ENCODE measurements around the gene GPR39. TPM values are rescaled to one million over a fixed set of nuclear protein-coding genes. Genes with fewer than 3 reads are reported as not detected.

The GPR39 gene
- polyA plus RNA-seq, 4 donors: 3.8 to 12.6 (median 5.3) TPM

DNA sequence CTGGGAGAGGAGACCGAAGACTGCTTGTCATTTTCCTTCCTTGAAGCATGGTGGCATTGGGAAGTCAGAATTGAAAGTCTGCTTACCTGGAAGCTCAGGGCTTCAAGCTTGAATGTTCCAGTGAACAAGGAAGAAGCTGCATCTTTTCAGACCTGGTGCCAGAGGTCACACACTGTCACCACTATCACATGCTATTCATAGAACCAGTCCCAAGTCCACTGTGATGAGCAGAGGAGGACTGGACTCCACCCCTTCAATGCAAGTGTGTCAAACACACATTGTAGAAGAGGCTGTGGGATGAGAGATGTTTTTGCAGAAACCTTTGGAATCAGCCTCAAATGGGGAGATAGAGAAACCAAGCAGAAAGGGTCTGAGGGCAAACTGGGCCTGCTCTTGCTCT is 172.0 kb downstream of the GPR39 start:
- Histone ChIP-seq H3K4me1 (ENCODE audit: control insufficient read depth in 3 of 3, insufficient read depth in 2 of 3, low read depth in 1 of 3, low read length in 2 of 3) (peaks cover 0 to 18% (median 3%) of the 10 kb centered on the region in 3 donors), H3K9me3 (ENCODE audit: control insufficient read depth in 2 of 2, insufficient read depth in 1 of 2, low read depth in 1 of 2, low read length in 1 of 2) (no peaks in the 10 kb centered on the region), H3K27me3 (ENCODE audit: control insufficient read depth in 3 of 3, insufficient read depth in 3 of 3, low read length in 3 of 3) (no peaks in the 10 kb centered on the region), H3K27ac (ENCODE audit: low read depth in 1 of 3, low read length in 2 of 3) (peak overlapping the region in 2 of 3 donors; percentile 77 to 78), H3K4me3 (ENCODE audit: low read depth in 1 of 3, low read length in 3 of 3) (no peak overlapping the region), H3K36me3 (ENCODE audit: control insufficient read depth in 3 of 3, insufficient read depth in 2 of 3, low read depth in 1 of 3, low read length in 3 of 3) (no peaks in the 10 kb centered on the region)
- DNase-seq: peak; percentile 74 to 77
- no peak for FAIRE-seq
- WGBS, 3 donors: 67 to 80% (median 74%) methylated on average over 1 of the region's 1 CpG

GRCh38 chr2:132589111-132589830 is 172.7 kb downstream of the GPR39 start:
- WGBS, 3 donors: 69 to 82% (median 75%) methylated on average over 8 of the region's 8 CpGs
- H3K4me1 ChIP-seq (ENCODE audit: control insufficient read depth in 3 of 3, insufficient read depth in 2 of 3, low read depth in 1 of 3, low read length in 2 of 3): peaks cover 0 to 22% (median 3%) of the 10 kb centered on the region in 3 donors
- no peaks in the 10 kb centered on the region for H3K27me3 ChIP-seq (ENCODE audit: control insufficient read depth in 3 of 3, insufficient read depth in 3 of 3, low read length in 3 of 3)
- no peaks in the 10 kb centered on the region for H3K9me3 ChIP-seq (ENCODE audit: control insufficient read depth in 2 of 2, insufficient read depth in 1 of 2, low read depth in 1 of 2, low read length in 1 of 2)
- peak overlapping the region in 1 of 3 donors; percentile 78 for H3K27ac ChIP-seq (ENCODE audit: low read depth in 1 of 3, low read length in 2 of 3)
- no peaks in the 10 kb centered on the region for H3K36me3 ChIP-seq (ENCODE audit: control insufficient read depth in 3 of 3, insufficient read depth in 2 of 3, low read depth in 1 of 3, low read length in 3 of 3)
- no peak for DNase-seq
- H3K4me3 ChIP-seq (ENCODE audit: low read depth in 1 of 3, low read length in 3 of 3): no peak overlapping the region
- no peak for FAIRE-seq

- Histone ChIP-seq H3K27ac (ENCODE audit: low read depth in 1 of 3, low read length in 2 of 3) (no peak overlapping the region), H3K36me3 (ENCODE audit: control insufficient read depth in 3 of 3, insufficient read depth in 2 of 3, low read depth in 1 of 3, low read length in 3 of 3) (no peaks in the 10 kb centered on the region)
- FAIRE-seq: no peak
These were observed 173.4 kb downstream of the GPR39 start for GRCh38 chr2:132589966-132590365.

DNA sequence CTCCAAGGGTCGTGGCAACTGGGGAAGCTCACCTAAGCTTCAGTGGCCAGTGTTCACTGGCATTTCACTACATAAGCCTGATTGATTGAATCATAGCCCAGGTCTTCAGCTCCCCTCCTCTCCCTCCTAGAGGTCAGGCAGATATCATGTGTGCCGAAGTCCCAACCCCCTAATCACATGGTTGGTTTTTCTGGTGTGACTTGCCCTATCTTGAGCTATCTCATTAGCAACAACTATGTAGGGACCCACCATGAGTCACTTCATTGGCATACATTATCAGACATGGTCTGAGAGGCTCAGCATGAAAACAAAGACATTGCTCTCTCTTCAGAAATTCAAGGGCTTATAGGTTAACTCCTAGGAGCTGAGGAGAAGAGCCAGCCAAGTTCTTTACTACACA is 176.6 kb downstream of the GPR39 start:
- DNase-seq (peak in 1 of 2 donors; percentile 35), FAIRE-seq (no peak)
- WGBS, 3 donors: 72 to 89% (median 77%) methylated on average over 2 of the region's 2 CpGs
- H3K4me1 ChIP-seq (ENCODE audit: control insufficient read depth in 3 of 3, insufficient read depth in 2 of 3, low read depth in 1 of 3, low read length in 2 of 3): peaks cover 0 to 18% (median 3%) of the 10 kb centered on the region in 3 donors
- H3K27ac ChIP-seq (ENCODE audit: low read depth in 1 of 3, low read length in 2 of 3): peak overlapping the region in 1 of 3 donors; percentile 24
- H3K9me3 ChIP-seq (ENCODE audit: control insufficient read depth in 2 of 2, insufficient read depth in 1 of 2, low read depth in 1 of 2, low read length in 1 of 2): peaks cover 0 to 12% of the 10 kb centered on the region in 2 donors
- no peaks in the 10 kb centered on the region for H3K27me3 ChIP-seq (ENCODE audit: control insufficient read depth in 3 of 3, insufficient read depth in 3 of 3, low read length in 3 of 3)
- H3K4me3 ChIP-seq (ENCODE audit: low read depth in 1 of 3, low read length in 3 of 3): no peak overlapping the region
- no peaks in the 10 kb centered on the region for H3K36me3 ChIP-seq (ENCODE audit: control insufficient read depth in 3 of 3, insufficient read depth in 2 of 3, low read depth in 1 of 3, low read length in 3 of 3)

More at GRCh38 chr2:132589966-132590365, 173.4 kb downstream of the GPR39 start:
- no peaks in the 10 kb centered on the region for H3K27me3 ChIP-seq (ENCODE audit: control insufficient read depth in 3 of 3, insufficient read depth in 3 of 3, low read length in 3 of 3)
- no peak for DNase-seq
- H3K4me1 ChIP-seq (ENCODE audit: control insufficient read depth in 3 of 3, insufficient read depth in 2 of 3, low read depth in 1 of 3, low read length in 2 of 3): peaks cover 0 to 22% (median 3%) of the 10 kb centered on the region in 3 donors
- H3K9me3 ChIP-seq (ENCODE audit: control insufficient read depth in 2 of 2, insufficient read depth in 1 of 2, low read depth in 1 of 2, low read length in 1 of 2): no peaks in the 10 kb centered on the region
- H3K4me3 ChIP-seq (ENCODE audit: low read depth in 1 of 3, low read length in 3 of 3): no peak overlapping the region

DNA sequence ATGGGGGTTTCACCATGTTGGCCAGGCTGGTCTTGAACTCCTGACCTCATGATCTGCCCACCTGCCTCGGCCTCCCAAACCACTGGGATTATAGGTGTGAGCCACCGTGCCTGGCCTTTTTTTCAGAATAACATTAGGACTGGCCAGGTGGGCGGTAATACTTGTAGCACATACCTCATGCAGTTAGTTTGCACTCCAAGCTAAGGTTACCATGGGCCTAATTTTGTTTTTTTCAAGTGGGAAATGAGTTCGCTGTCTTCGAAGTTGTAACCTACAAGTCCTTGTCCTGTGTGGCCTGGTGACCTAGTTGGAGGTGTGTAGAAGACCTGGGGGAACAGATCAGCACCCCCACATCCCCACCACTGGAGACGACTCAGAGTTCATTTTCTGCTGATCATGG is 178.6 kb downstream of the GPR39 start:
- Histone ChIP-seq H3K9me3 (ENCODE audit: control insufficient read depth in 2 of 2, insufficient read depth in 1 of 2, low read depth in 1 of 2, low read length in 1 of 2) (peaks cover 0 to 12% of the 10 kb centered on the region in 2 donors), H3K36me3 (ENCODE audit: control insufficient read depth in 3 of 3, insufficient read depth in 2 of 3, low read depth in 1 of 3, low read length in 3 of 3) (no peaks in the 10 kb centered on the region), H3K27ac (ENCODE audit: low read depth in 1 of 3, low read length in 2 of 3) (no peak overlapping the region), H3K27me3 (ENCODE audit: control insufficient read depth in 3 of 3, insufficient read depth in 3 of 3, low read length in 3 of 3) (no peaks in the 10 kb centered on the region), H3K4me3 (ENCODE audit: low read depth in 1 of 3, low read length in 3 of 3) (no peak overlapping the region), H3K4me1 (ENCODE audit: control insufficient read depth in 3 of 3, insufficient read depth in 2 of 3, low read depth in 1 of 3, low read length in 2 of 3) (peaks cover 0 to 4% (median 0%) of the 10 kb centered on the region in 3 donors)
- DNase-seq: no peak
- no peak for FAIRE-seq
- 77 to 82% (median 80%) methylated on average over 6 of the region's 6 CpGs for WGBS, 3 donors

GRCh38 chr2:132595693-132596092 is 179.1 kb downstream of the GPR39 start:
- FAIRE-seq: no peak
- Histone ChIP-seq H3K9me3 (ENCODE audit: control insufficient read depth in 2 of 2, insufficient read depth in 1 of 2, low read depth in 1 of 2, low read length in 1 of 2) (peaks cover 0 to 12% of the 10 kb centered on the region in 2 donors), H3K4me1 (ENCODE audit: control insufficient read depth in 3 of 3, insufficient read depth in 2 of 3, low read depth in 1 of 3, low read length in 2 of 3) (peaks cover 0 to 4% (median 0%) of the 10 kb centered on the region in 3 donors), H3K4me3 (ENCODE audit: low read depth in 1 of 3, low read length in 3 of 3) (no peak overlapping the region), H3K27ac (ENCODE audit: low read depth in 1 of 3, low read length in 2 of 3) (no peak overlapping the region), H3K36me3 (ENCODE audit: control insufficient read depth in 3 of 3, insufficient read depth in 2 of 3, low read depth in 1 of 3, low read length in 3 of 3) (no peaks in the 10 kb centered on the region), H3K27me3 (ENCODE audit: control insufficient read depth in 3 of 3, insufficient read depth in 3 of 3, low read length in 3 of 3) (no peaks in the 10 kb centered on the region)
- 84 to 92% (median 90%) methylated on average over 2 of the region's 2 CpGs for WGBS, 3 donors
- no peak for DNase-seq

GRCh38 chr2:132597166-132597565 is 180.6 kb downstream of the GPR39 start:
- peaks cover 0 to 12% of the 10 kb centered on the region in 2 donors for H3K9me3 ChIP-seq (ENCODE audit: control insufficient read depth in 2 of 2, insufficient read depth in 1 of 2, low read depth in 1 of 2, low read length in 1 of 2)
- FAIRE-seq: no peak

DNA sequence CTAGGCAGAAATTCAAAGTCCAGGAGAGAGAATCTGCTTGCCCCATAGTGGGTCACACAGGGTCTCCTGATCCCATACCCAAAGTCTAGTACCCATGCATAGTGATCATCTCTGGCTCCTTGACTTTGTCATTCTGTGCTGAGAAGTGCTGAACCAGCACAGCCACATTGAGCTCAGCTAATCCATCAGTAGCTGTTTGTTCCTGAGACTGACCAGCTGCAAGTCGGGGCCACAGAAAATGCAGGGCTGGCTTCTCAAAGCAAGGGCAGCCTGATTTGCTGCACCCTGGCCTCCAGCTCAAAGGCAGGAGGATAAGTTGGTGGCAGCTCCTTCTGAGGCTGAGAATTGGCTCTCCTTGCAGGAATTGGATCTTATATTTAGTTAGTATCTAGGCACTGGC is 181.2 kb downstream of the GPR39 start:
- WGBS, 3 donors: 87 to 100% (median 88%) methylated on average over 1 of the region's 1 CpG

More at GRCh38 chr2:132597166-132597565, 180.6 kb downstream of the GPR39 start:
- Histone ChIP-seq H3K4me3 (ENCODE audit: low read depth in 1 of 3, low read length in 3 of 3) (no peak overlapping the region), H3K36me3 (ENCODE audit: control insufficient read depth in 3 of 3, insufficient read depth in 2 of 3, low read depth in 1 of 3, low read length in 3 of 3) (no peaks in the 10 kb centered on the region), H3K4me1 (ENCODE audit: control insufficient read depth in 3 of 3, insufficient read depth in 2 of 3, low read depth in 1 of 3, low read length in 2 of 3) (peaks cover 0 to 4% (median 0%) of the 10 kb centered on the region in 3 donors), H3K27me3 (ENCODE audit: control insufficient read depth in 3 of 3, insufficient read depth in 3 of 3, low read length in 3 of 3) (no peaks in the 10 kb centered on the region), H3K27ac (ENCODE audit: low read depth in 1 of 3, low read length in 2 of 3) (no peak overlapping the region)
- DNase-seq: no peak

More for the DNA sequence above, 181.2 kb downstream of the GPR39 start:
- no peak for FAIRE-seq
- Histone ChIP-seq H3K36me3 (ENCODE audit: control insufficient read depth in 3 of 3, insufficient read depth in 2 of 3, low read depth in 1 of 3, low read length in 3 of 3) (no peaks in the 10 kb centered on the region), H3K4me1 (ENCODE audit: control insufficient read depth in 3 of 3, insufficient read depth in 2 of 3, low read depth in 1 of 3, low read length in 2 of 3) (peaks cover 0 to 4% (median 0%) of the 10 kb centered on the region in 3 donors), H3K4me3 (ENCODE audit: low read depth in 1 of 3, low read length in 3 of 3) (no peak overlapping the region), H3K9me3 (ENCODE audit: control insufficient read depth in 2 of 2, insufficient read depth in 1 of 2, low read depth in 1 of 2, low read length in 1 of 2) (peaks cover 0 to 12% of the 10 kb centered on the region in 2 donors), H3K27ac (ENCODE audit: low read depth in 1 of 3, low read length in 2 of 3) (no peak overlapping the region), H3K27me3 (ENCODE audit: control insufficient read depth in 3 of 3, insufficient read depth in 3 of 3, low read length in 3 of 3) (no peaks in the 10 kb centered on the region)
- no peak for DNase-seq
